Activated CD8-positive, alpha-beta T cell treated with anti-CD3 and anti-CD28 coated beads for 36 hours (primary cell): ENCODE measurements around the gene ABCA4. TPM values are rescaled to one million over a fixed set of nuclear protein-coding genes. Genes with fewer than 3 reads are reported as not detected.

Experiments
- ATAC-seq: fragments of 200-7000 bp; cut with Tn5 transposase; one replicate; pipeline ENCODE4 v1.10.0; 2021; ENCODE audit warnings: mild to moderate bottlenecking, moderate library complexity
- CTCF ChIA-PET: fragments of 350-600 bp; sonication (Branson Sonifier 250); formaldehyde crosslinking; loops from one replicate; lab custom pipeline; 2021; ENCODE audit warnings: antibody characterized with exemption; lab: Charles Lee
- POLR2A ChIA-PET: fragments of 350-600 bp; sonication (Branson Sonifier 250); formaldehyde crosslinking; loops from one replicate; lab custom pipeline; 2021; ENCODE audit warnings: antibody characterized with exemption; lab: Charles Lee
- DNase-seq: peaks from one replicate; pipeline ENCODE4 v3.0.0-alpha.2; 2020
- H3K27ac Mint-ChIP-seq: one replicate; pipeline ENCODE4 v1.8.0; 2021; ENCODE audit warnings: mild to moderate bottlenecking, mixed read lengths
- H3K27me3 Mint-ChIP-seq: one replicate; pipeline ENCODE4 v1.8.0; 2021; ENCODE audit warnings: mixed read lengths
- H3K36me3 Mint-ChIP-seq: one replicate; pipeline ENCODE4 v1.8.0; 2021; ENCODE audit warnings: low read depth, mixed read lengths
- H3K4me1 Mint-ChIP-seq: one replicate; pipeline ENCODE4 v1.8.0; 2021; ENCODE audit warnings: low read depth, mixed read lengths
- H3K4me3 Mint-ChIP-seq: one replicate; pipeline ENCODE4 v1.8.0; 2021; ENCODE audit warnings: mild to moderate bottlenecking, moderate library complexity, mixed read lengths
- H3K9me3 Mint-ChIP-seq: one replicate; pipeline ENCODE4 v1.8.0; 2021; ENCODE audit warnings: mixed read lengths
- intact Hi-C: fragments of 100-400 bp; cut with micrococcal nuclease; formaldehyde crosslinking; loops from one replicate; pipeline ENCODE4 v1.10.0; 2022
- total RNA-seq, 2 experiments: library from RNA; stranded (reverse); gene quantifications; one replicate each; pipeline ENCODE4 v1.2.3, GENCODE V29; 2021
- TF ChIP-seq, protein P1 (sequence below): fragments of 200-600 bp; IDR thresholded peaks from one replicate; pipeline ENCODE4 v1.8.0; 2022; ENCODE audit warnings: antibody characterized with exemption, mild to moderate bottlenecking

ABCA4 gene
- total RNA-seq, 2 experiments from 2014 or later: not detected

DNA sequence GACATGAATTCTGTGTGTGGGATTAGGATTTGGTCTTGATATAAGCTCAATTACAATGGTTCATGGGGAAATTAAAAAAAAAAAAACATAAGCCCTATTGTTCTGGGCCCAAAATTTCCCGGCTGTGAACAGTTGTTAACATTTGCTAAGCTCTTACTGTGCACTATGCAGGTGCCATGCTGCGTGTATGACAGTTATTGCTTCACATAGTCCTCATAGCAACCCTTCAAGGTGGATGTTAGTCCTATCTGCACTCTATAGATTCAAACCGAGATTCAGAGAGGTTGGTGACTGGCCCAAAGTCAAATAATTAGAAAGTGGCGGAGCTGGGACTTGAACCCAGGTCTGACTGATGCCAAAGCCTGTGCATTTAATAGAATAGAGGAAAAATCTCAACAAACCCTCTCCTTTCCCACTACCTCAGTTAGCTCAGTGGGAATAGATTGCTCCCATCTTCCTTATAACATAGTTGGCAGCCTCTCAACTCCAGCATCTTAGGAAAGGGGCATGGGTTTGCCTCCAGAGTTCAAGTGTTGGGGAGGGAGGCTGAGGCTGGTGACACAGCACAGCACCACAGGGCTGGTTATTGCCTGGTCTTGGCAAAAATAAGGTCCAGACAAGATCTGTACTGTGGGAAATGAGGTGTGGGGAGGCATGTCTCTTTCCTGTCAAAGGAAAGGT, 156.7 kb downstream of the ABCA4 start:
- DNase-seq: no peak
- ChIA-PET POLR2A (no interaction called here), CTCF (no interaction called here)

DNA sequence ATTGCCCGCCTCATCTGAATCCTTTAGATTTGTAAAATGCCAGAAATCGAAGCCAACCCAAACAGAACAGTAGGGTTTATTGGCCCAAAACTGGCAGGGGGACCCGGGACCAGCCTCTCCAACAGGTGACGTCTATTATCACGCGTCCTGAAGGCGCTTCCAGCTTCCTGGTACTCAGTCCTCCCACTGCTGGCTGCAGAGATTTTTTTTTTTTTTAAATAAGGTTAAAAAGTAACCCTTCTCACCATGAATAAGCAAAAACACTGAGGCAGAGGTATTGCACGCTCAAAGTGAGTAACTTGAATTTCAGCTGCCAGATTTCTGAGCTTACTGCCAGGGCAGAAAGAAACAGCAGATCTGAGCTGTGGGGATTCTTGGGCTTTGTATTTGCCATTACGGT, 157.4 kb downstream of the ABCA4 start:
- Mint-ChIP-seq H3K27ac (no peak overlapping the region), H3K27me3 (peaks cover 5% of the 10 kb centered on the region), H3K4me1 (peaks cover 9% of the 10 kb centered on the region), H3K4me3 (no peak overlapping the region), H3K9me3 (no peaks in the 10 kb centered on the region), H3K36me3 (no peaks in the 10 kb centered on the region)
- no peak for DNase-seq
- intact Hi-C loops: no loop called here
- POLR2A ChIA-PET: no interaction called here
- CTCF ChIA-PET: no interaction called here
- TF ChIP-seq, protein P1, sequence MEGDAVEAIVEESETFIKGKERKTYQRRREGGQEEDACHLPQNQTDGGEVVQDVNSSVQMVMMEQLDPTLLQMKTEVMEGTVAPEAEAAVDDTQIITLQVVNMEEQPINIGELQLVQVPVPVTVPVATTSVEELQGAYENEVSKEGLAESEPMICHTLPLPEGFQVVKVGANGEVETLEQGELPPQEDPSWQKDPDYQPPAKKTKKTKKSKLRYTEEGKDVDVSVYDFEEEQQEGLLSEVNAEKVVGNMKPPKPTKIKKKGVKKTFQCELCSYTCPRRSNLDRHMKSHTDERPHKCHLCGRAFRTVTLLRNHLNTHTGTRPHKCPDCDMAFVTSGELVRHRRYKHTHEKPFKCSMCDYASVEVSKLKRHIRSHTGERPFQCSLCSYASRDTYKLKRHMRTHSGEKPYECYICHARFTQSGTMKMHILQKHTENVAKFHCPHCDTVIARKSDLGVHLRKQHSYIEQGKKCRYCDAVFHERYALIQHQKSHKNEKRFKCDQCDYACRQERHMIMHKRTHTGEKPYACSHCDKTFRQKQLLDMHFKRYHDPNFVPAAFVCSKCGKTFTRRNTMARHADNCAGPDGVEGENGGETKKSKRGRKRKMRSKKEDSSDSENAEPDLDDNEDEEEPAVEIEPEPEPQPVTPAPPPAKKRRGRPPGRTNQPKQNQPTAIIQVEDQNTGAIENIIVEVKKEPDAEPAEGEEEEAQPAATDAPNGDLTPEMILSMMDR: no peak
- ATAC-seq: no peak

More for the DNA sequence above, 156.7 kb downstream of the ABCA4 start:
- Mint-ChIP-seq H3K4me1 (peaks cover 9% of the 10 kb centered on the region), H3K27me3 (peaks cover 5% of the 10 kb centered on the region), H3K36me3 (no peaks in the 10 kb centered on the region), H3K27ac (no peak overlapping the region), H3K9me3 (no peaks in the 10 kb centered on the region), H3K4me3 (no peak overlapping the region)
- ATAC-seq: no peak
- intact Hi-C loops: no loop called here
- TF ChIP-seq, protein P1: no peak

DNA sequence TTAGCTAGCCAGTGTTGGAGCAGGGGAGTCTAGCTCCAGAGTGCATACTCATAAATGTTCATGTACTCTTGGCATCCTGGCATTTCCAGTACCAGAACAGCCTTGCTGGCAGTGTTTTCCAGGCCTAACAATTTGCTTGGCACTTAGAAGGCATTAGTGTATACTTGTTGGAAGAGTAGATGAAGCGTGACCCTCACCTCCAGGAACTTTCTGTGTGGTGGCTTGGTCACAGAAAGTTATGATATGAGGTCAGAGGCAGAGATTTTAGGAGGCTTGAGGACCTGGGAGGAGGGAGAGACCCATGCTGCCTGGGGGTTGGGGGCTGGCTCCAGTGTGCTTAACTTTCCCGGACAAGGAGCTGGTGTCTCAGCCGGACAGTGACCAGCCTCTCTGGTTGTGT, 159.0 kb downstream of the ABCA4 start:
- Mint-ChIP-seq H3K27ac (no peak overlapping the region), H3K36me3 (no peaks in the 10 kb centered on the region), H3K4me1 (peaks cover 9% of the 10 kb centered on the region), H3K9me3 (peaks cover 5% of the 10 kb centered on the region), H3K4me3 (no peak overlapping the region), H3K27me3 (peaks cover 5% of the 10 kb centered on the region)
- POLR2A ChIA-PET: no interaction called here
- CTCF ChIA-PET: interaction anchor here (1.4 kb wide), 1 partner anchor 10 kb away, joined by 3 read pairs; no protein-coding TSS in a partner anchor
- ATAC-seq (no peak), DNase-seq (no peak)
- intact Hi-C loops: no loop called here
- TF ChIP-seq, protein P1: no peak

DNA sequence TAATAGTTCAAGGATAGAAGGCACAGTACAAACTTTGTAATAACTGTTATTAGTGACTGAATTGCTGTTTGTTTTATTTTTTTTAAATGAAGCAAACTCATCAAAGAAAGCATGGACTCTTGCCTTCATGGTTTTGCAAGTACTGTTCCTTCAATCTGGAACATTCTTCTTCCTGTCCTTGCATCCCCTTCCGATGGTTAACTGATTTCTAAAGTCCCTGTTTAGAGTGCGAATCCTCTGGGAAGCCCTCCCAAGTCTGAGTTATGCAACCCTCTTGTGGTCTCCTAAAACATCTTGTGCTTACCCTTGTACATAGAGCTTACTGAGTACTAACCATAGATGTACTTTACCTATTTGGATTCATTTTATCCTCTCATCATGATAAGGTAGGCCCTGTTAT, 159.5 kb downstream of the ABCA4 start:
- intact Hi-C loops: no loop called here
- no peak overlapping the region for H3K4me3 Mint-ChIP-seq
- H3K27me3 Mint-ChIP-seq: peaks cover 5% of the 10 kb centered on the region
- POLR2A ChIA-PET: no interaction called here
- no peak overlapping the region for H3K27ac Mint-ChIP-seq
- CTCF ChIA-PET: interaction anchor here (1.4 kb wide), 1 partner anchor 10 kb away, joined by 3 read pairs; no protein-coding TSS in a partner anchor
- peaks cover 9% of the 10 kb centered on the region for H3K4me1 Mint-ChIP-seq
- ATAC-seq (no peak), DNase-seq (no peak)
- TF ChIP-seq, protein P1: no peak
- H3K9me3 Mint-ChIP-seq: peaks cover 9% of the 10 kb centered on the region
- no peaks in the 10 kb centered on the region for H3K36me3 Mint-ChIP-seq

DNA sequence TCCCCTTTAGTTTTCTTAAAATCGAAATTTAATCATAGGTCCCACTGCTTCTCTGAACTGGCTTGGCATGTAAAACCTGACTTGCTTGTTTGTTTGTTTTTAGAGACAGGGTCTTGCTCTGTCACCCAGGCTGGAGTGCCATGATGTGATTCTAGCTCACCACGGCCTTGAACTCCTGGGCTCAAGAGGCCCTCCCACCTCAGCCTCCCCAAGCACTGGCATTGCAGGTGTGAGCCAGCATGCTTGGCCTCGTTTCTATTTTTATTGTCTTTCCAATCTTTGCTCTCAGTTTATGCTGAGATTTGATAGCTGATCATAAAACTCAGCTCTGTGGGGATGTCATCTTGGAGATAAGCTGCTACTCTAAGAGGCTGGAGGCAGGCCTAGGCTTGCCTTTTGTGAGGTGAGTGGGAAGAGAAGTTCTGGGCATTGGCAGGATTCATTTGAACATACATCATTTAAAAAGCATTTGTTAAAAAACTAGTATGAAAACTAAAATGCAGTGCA, 160.3 kb downstream of the ABCA4 start:
- H3K4me3 Mint-ChIP-seq: no peak overlapping the region
- ATAC-seq: no peak
- TF ChIP-seq, protein P1: no peak
- no peaks in the 10 kb centered on the region for H3K36me3 Mint-ChIP-seq
- POLR2A ChIA-PET: no interaction called here
- no peak for DNase-seq
- peaks cover 12% of the 10 kb centered on the region for H3K9me3 Mint-ChIP-seq
- H3K27ac Mint-ChIP-seq: no peak overlapping the region
- H3K27me3 Mint-ChIP-seq: peaks cover 5% of the 10 kb centered on the region
- intact Hi-C loops: no loop called here
- H3K4me1 Mint-ChIP-seq: peaks cover 9% of the 10 kb centered on the region
- CTCF ChIA-PET: no interaction called here
